ENCODE results near the gene TMEM204. TPM values are rescaled to one million over a fixed set of nuclear protein-coding genes. Genes with fewer than 3 reads are reported as not detected.

The TMEM204 gene
- total RNA-seq: 10 to 100 TPM; 14.1 to 87.6 (median 24.6) TPM

GRCh38 chr16:1533443-1533951, at the start of gene TMEM204:
Gene TMEM204, plus strand, starts transcription at chr16:1533666. Its CDS starts 610 bp downstream, at chr16:1534276.
- no peak for TF ChIP-seq CTCF (IDR thresholded peaks at IDR 0.05; ENCODE audit: low read depth)

GRCh38 chr16:1485847-1486496, 47.5 kb upstream of the TMEM204 start:
- TF ChIP-seq CTCF (IDR thresholded peaks at IDR 0.05; ENCODE audit: low read depth): no peak

GRCh38 chr16:1486551-1487390, 46.7 kb upstream of the TMEM204 start:
- no peak for TF ChIP-seq CTCF (IDR thresholded peaks at IDR 0.05; ENCODE audit: low read depth)

GRCh38 chr16:1487395-1488053, 45.9 kb upstream of the TMEM204 start:
- no peak for TF ChIP-seq CTCF (IDR thresholded peaks at IDR 0.05; ENCODE audit: low read depth)

- no peak for TF ChIP-seq CTCF (IDR thresholded peaks at IDR 0.05; ENCODE audit: low read depth)
These were observed 45.3 kb upstream of the TMEM204 start for GRCh38 chr16:1488054-1488601.

- no peak for TF ChIP-seq CTCF (IDR thresholded peaks at IDR 0.05; ENCODE audit: low read depth)
These were observed 44.8 kb upstream of the TMEM204 start, which contains the start of gene PTX4 for GRCh38 chr16:1488619-1489018. Gene PTX4, minus strand, starts transcription at chr16:1488944. Its CDS starts 35 bp downstream, at chr16:1488909.

Data from subcutaneous adipose tissue (tissue), 4 donors.